Measurements from ENCODE around the gene DUX4. TPM values are rescaled to one million over a fixed set of nuclear protein-coding genes. Genes with fewer than 3 reads are reported as not detected.
"Not testable (repeated sequence)": the region's sequence is repeated elsewhere in the genome, so short reads cannot be mapped to it uniquely, and the experiment has no call there.

DUX4 gene
- not detected for total RNA-seq
- long read RNA-seq = 0 reads

- H3K9me3 ChIP-seq; ATAC-seq; H3K27me3 ChIP-seq; H3K4me3 ChIP-seq; H3K36me3 ChIP-seq; DNase-seq; intact Hi-C loops (cut with DNase I); H3K27ac ChIP-seq; H3K4me1 ChIP-seq: not testable (repeated sequence)
- 73% methylated on average over 8 of the region's 32 CpGs for WGBS (ENCODE audit: insufficient coverage, low coverage, low lambda C conversion rate, missing lambda C conversion rate)
Observed at GRCh38 chr4:190173428-190173827, at the start of gene DUX4. Gene DUX4, plus strand, starts transcription at chr4:190173774. Its CDS starts 0 bp downstream, at chr4:190173774.

GRCh38 chr4:190175436-190175835 lies 1.9 kb downstream of the DUX4 start:
- ATAC-seq; H3K27ac ChIP-seq; H3K27me3 ChIP-seq; DNase-seq; H3K36me3 ChIP-seq; H3K9me3 ChIP-seq; H3K4me1 ChIP-seq; intact Hi-C loops (cut with DNase I); H3K4me3 ChIP-seq: not testable (repeated sequence)
- WGBS (ENCODE audit: insufficient coverage, low coverage, low lambda C conversion rate, missing lambda C conversion rate) = 67% methylated on average over 2 of the region's 33 CpGs

- H3K4me1 ChIP-seq; intact Hi-C loops (cut with DNase I); H3K27me3 ChIP-seq; H3K36me3 ChIP-seq; H3K9me3 ChIP-seq; H3K4me3 ChIP-seq; H3K27ac ChIP-seq: not testable (repeated sequence)
- ATAC-seq (peak; percentile 44 to 66 (median 54)), DNase-seq (peak in 2 of 3 donors; percentile 14 to 50)
- WGBS (ENCODE audit: insufficient coverage, low coverage, low lambda C conversion rate, missing lambda C conversion rate) = 31% methylated on average over 5 of the region's 6 CpGs
Observed at GRCh38 chr4:190177727-190178605, 4.4 kb downstream of the DUX4 start.

GRCh38 chr4:190178606-190178990 lies 5.0 kb downstream of the DUX4 start:
- ATAC-seq; intact Hi-C loops (cut with DNase I); H3K4me1 ChIP-seq; DNase-seq; H3K27ac ChIP-seq; H3K4me3 ChIP-seq; H3K27me3 ChIP-seq; H3K9me3 ChIP-seq; H3K36me3 ChIP-seq: not testable (repeated sequence)
- 6% methylated on average over 4 of the region's 4 CpGs for WGBS (ENCODE audit: insufficient coverage, low coverage, low lambda C conversion rate, missing lambda C conversion rate)

- WGBS (ENCODE audit: insufficient coverage, low coverage, low lambda C conversion rate, missing lambda C conversion rate) = 30% methylated on average over 1 of the region's 2 CpGs
- ATAC-seq = peak; percentile 49 to 73 (median 68)
- H3K27ac ChIP-seq; DNase-seq; H3K36me3 ChIP-seq; intact Hi-C loops (cut with DNase I); H3K9me3 ChIP-seq; H3K27me3 ChIP-seq; H3K4me1 ChIP-seq; H3K4me3 ChIP-seq: not testable (repeated sequence)
Observed at GRCh38 chr4:190179030-190179739, 5.6 kb downstream of the DUX4 start.

- intact Hi-C loops (cut with DNase I); H3K4me1 ChIP-seq; H3K27me3 ChIP-seq; H3K27ac ChIP-seq; H3K36me3 ChIP-seq; H3K9me3 ChIP-seq; H3K4me3 ChIP-seq; DNase-seq: not testable (repeated sequence)
- ATAC-seq = peak; percentile 19 to 52 (median 32)
- 0% methylated on average over 1 of the region's 2 CpGs for WGBS (ENCODE audit: insufficient coverage, low coverage, low lambda C conversion rate, missing lambda C conversion rate)
Observed at GRCh38 chr4:190179740-190180094, 6.1 kb downstream of the DUX4 start.

GRCh38 chr4:190180947-190181346 lies 7.4 kb downstream of the DUX4 start:
- H3K36me3 ChIP-seq; H3K27me3 ChIP-seq; H3K4me3 ChIP-seq; H3K4me1 ChIP-seq; intact Hi-C loops (cut with DNase I); DNase-seq; H3K27ac ChIP-seq; H3K9me3 ChIP-seq: not testable (repeated sequence)
- peak in 2 of 4 donors; percentile 31 to 40 for ATAC-seq
- WGBS (ENCODE audit: insufficient coverage, low coverage, low lambda C conversion rate, missing lambda C conversion rate) = 0% methylated on average over 1 of the region's 1 CpG

- ATAC-seq; H3K36me3 ChIP-seq; intact Hi-C loops (cut with DNase I); H3K27me3 ChIP-seq; H3K27ac ChIP-seq; H3K4me1 ChIP-seq; H3K4me3 ChIP-seq; H3K9me3 ChIP-seq: not testable (repeated sequence)
- 0% methylated on average over 1 of the region's 7 CpGs for WGBS (ENCODE audit: insufficient coverage, low coverage, low lambda C conversion rate, missing lambda C conversion rate)
- peak in 1 of 3 donors; percentile 52 for DNase-seq
Observed at GRCh38 chr4:190181481-190182100, 8.0 kb downstream of the DUX4 start.

- H3K4me1 ChIP-seq; H3K27ac ChIP-seq; ATAC-seq; H3K36me3 ChIP-seq; H3K9me3 ChIP-seq; intact Hi-C loops (cut with DNase I); H3K4me3 ChIP-seq; H3K27me3 ChIP-seq: not testable (repeated sequence)
- WGBS (ENCODE audit: insufficient coverage, low coverage, low lambda C conversion rate, missing lambda C conversion rate) = 84% methylated on average over 47 of the region's 73 CpGs
- DNase-seq = peak; percentile 29 to 57 (median 54)
Observed at GRCh38 chr4:190203510-190203909, 29.9 kb downstream of the DUX4 start.
